Kidney (tissue), 14 donors: Measurements from ENCODE around the gene UPF3A. TPM values are rescaled to one million over a fixed set of nuclear protein-coding genes. Genes with fewer than 3 reads are reported as not detected.

Experiments
- DNase-seq, 5 donors: peaks; one replicate each; pipeline ENCODE4 v3.0.0-alpha.2; 2013 to 2020
- FAIRE-seq: peaks from 2 replicates; lab custom pipeline; 2012; peaks lifted over from hg19 to GRCh38; lab: Jason Lieb, UNC
- H3K27ac ChIP-seq, 2 donors: one replicate each; pipeline ENCODE4 v1.7.0; 2013; ENCODE audit warnings: low read depth in 2 of 2, low read length in 2 of 2, inconsistent platforms in 1 of 2
- H3K27me3 ChIP-seq: one replicate; pipeline ENCODE4 v1.7.1; 2013; ENCODE audit warnings: low read length, inconsistent platforms; ENCODE audit not compliant: control insufficient read depth, insufficient read depth
- H3K36me3 ChIP-seq, 3 donors: one replicate each; pipeline versions ENCODE4 v1.7.0 to v1.7.1; 2013; ENCODE audit warnings: low read length in 3 of 3, control low read depth in 1 of 3, inconsistent platforms in 1 of 3; ENCODE audit not compliant: insufficient read depth in 3 of 3, control insufficient read depth in 2 of 3
- H3K4me1 ChIP-seq, 3 donors: one replicate each; pipeline versions ENCODE4 v1.7.0 to v1.7.1; 2013; ENCODE audit warnings: low read length in 3 of 3, inconsistent platforms in 1 of 3, low read depth in 1 of 3; ENCODE audit not compliant: control insufficient read depth in 2 of 3, insufficient read depth in 2 of 3
- H3K4me3 ChIP-seq, 3 donors: one replicate each; pipeline versions ENCODE4 v1.7.0 to v1.8.1; 2013; ENCODE audit warnings: low read length in 3 of 3, control low read depth in 1 of 3, inconsistent platforms in 1 of 3
- H3K9ac ChIP-seq, 3 donors: one replicate each; pipeline versions ENCODE4 v1.7.0 to v1.7.1; 2013; ENCODE audit warnings: low read length in 3 of 3, control low read depth in 1 of 3, inconsistent platforms in 1 of 3
- H3K9me3 ChIP-seq, 3 donors: one replicate each; pipeline versions ENCODE4 v1.7.0 to v1.7.1; 2013; ENCODE audit warnings: low read length in 3 of 3, control low read depth in 1 of 3, inconsistent platforms in 1 of 3; ENCODE audit not compliant: control insufficient read depth in 2 of 3, insufficient read depth in 1 of 3
- intact Hi-C: fragments of 100-400 bp; cut with DNase I; formaldehyde crosslinking; loops from one replicate; pipeline ENCODE4 v1.11.1; 2022
- polyA plus RNA-seq: library from polyadenylated mRNA; stranded (reverse); fragments of 350-450 nt; fragmentation: Illumina TruSeq; extraction: RNeasy Lipid Tissue Mini Kit (QIAGEN cat#74804); gene quantifications from one replicate; pipeline ENCODE4 v1.2.3, GENCODE V29; 2014; ENCODE audit warnings: low read depth, low replicate concordance; ENCODE audit not compliant: insufficient read depth
- total RNA-seq: library from RNA; stranded (reverse); fragmentation: NEBNext Ultra II Directional; extraction: Animal tissue kit (Norgen Biotek cat#: 25700); gene quantifications from one replicate; pipeline ENCODE4 v1.2.1, GENCODE V29; 2021
- TF ChIP-seq, protein P1 (sequence below): IDR thresholded peaks from 3 replicates; pipeline ENCODE4 v1.5.1; 2012; ENCODE audit warnings: mild to moderate bottlenecking, moderate library complexity, borderline replicate concordance; ENCODE audit not compliant: insufficient read depth; ENCODE audit errors: extremely low read depth
- donor health status: control.
- donor health status: control.
- donor health status: control.
- donor health status: control.
- donor health status: control.
- donor health status: DM: yes; HTN: yes; CAD: no.
- donor health status: Normal renal cell carcinoma (clear cell type).

The UPF3A gene
- total and polyA plus RNA-seq, 2 donors from 2014 or later: 34.5 to 41.7 TPM

DNA sequence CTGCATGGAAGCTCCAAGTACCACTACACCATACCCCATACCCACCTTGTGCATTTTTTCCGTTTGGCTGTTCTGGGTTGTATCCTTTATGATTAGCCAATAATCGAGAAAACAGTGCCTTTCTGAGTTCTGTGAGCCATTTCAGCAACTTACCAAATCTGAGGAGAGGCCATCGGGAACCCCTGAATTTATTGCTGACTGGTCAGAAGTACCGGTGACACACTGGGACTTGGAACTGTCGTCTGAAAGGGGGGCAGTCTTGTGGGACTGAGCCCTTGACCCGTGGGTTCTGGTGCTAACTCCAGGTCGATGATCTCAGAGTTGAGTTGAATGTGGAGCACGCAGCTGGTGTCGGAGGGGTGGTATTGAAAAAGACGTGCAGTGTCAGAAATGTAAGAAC is 15.0 kb downstream of the UPF3A start:
- FAIRE-seq (no peak), DNase-seq (no peak)
- H3K4me1 ChIP-seq: no peaks in the 10 kb centered on the region
- no peak overlapping the region for H3K4me3 ChIP-seq
- intact Hi-C loops: no loop called here
- H3K27me3 ChIP-seq: no peaks in the 10 kb centered on the region
- H3K27ac ChIP-seq: no peak overlapping the region
- TF ChIP-seq, protein P1, sequence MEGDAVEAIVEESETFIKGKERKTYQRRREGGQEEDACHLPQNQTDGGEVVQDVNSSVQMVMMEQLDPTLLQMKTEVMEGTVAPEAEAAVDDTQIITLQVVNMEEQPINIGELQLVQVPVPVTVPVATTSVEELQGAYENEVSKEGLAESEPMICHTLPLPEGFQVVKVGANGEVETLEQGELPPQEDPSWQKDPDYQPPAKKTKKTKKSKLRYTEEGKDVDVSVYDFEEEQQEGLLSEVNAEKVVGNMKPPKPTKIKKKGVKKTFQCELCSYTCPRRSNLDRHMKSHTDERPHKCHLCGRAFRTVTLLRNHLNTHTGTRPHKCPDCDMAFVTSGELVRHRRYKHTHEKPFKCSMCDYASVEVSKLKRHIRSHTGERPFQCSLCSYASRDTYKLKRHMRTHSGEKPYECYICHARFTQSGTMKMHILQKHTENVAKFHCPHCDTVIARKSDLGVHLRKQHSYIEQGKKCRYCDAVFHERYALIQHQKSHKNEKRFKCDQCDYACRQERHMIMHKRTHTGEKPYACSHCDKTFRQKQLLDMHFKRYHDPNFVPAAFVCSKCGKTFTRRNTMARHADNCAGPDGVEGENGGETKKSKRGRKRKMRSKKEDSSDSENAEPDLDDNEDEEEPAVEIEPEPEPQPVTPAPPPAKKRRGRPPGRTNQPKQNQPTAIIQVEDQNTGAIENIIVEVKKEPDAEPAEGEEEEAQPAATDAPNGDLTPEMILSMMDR: no peak
- no peak overlapping the region for H3K9ac ChIP-seq
- peaks cover 9 to 32% (median 14%) of the 10 kb centered on the region in 3 donors for H3K36me3 ChIP-seq
- H3K9me3 ChIP-seq: no peaks in the 10 kb centered on the region

DNA sequence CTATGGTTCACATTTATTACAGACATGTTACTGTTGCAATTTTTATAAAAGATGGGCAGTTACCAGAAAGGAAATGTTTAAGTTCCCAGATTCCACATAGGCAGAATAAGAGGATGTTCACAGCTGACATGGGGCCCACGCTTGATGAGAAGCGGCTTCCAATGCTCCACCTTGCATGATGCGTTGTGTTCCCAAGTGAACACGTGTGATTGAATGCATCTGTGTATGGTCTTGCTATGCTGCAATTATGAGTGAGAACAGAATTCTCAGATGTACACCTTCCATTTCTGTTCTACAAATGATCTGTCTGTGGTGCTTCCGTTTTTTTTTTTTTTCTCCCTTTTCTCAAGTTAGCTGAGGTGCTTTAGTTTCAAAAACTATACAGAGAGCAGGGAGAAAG is 15.5 kb downstream of the UPF3A start:
- Histone ChIP-seq H3K36me3 (peaks cover 9 to 27% (median 15%) of the 10 kb centered on the region in 3 donors), H3K4me3 (no peak overlapping the region)
- no peak for FAIRE-seq

DNA sequence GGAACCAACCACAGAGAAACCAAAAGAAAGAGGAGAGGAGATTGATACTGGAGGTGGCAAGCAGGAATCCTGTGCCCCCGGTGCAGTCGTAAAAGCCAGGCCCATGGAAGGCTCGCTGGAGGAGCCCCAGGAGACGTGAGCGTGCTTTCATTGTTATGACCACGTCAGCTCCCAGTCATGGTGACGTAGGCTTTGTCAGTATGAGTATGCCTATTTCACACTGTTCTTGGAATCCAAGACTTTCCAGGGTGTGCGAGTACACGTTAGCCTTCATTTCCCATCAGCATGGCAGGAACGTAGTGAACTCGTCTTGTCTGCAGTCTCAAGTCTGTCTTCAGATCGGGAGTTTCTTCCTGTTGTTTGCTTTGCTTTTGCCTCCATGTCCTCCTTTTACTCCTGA is 17.5 kb downstream of the UPF3A start:
- H3K4me1 ChIP-seq: no peaks in the 10 kb centered on the region
- H3K4me3 ChIP-seq: no peak overlapping the region
- no peaks in the 10 kb centered on the region for H3K27me3 ChIP-seq
- H3K36me3 ChIP-seq: peaks cover 2 to 29% (median 19%) of the 10 kb centered on the region in 3 donors
- no peak overlapping the region for H3K27ac ChIP-seq
- H3K9ac ChIP-seq: no peak overlapping the region
- no peak for DNase-seq
- H3K9me3 ChIP-seq: no peaks in the 10 kb centered on the region
- intact Hi-C loops: no loop called here
- no peak for FAIRE-seq
- TF ChIP-seq, protein P1: no peak

More for the DNA sequence above, 15.5 kb downstream of the UPF3A start:
- no peaks in the 10 kb centered on the region for H3K4me1 ChIP-seq
- TF ChIP-seq, protein P1: no peak
- no peaks in the 10 kb centered on the region for H3K9me3 ChIP-seq
- no peaks in the 10 kb centered on the region for H3K27me3 ChIP-seq
- no peak overlapping the region for H3K9ac ChIP-seq
- no peak for DNase-seq
- H3K27ac ChIP-seq: no peak overlapping the region
- intact Hi-C loops: no loop called here

DNA sequence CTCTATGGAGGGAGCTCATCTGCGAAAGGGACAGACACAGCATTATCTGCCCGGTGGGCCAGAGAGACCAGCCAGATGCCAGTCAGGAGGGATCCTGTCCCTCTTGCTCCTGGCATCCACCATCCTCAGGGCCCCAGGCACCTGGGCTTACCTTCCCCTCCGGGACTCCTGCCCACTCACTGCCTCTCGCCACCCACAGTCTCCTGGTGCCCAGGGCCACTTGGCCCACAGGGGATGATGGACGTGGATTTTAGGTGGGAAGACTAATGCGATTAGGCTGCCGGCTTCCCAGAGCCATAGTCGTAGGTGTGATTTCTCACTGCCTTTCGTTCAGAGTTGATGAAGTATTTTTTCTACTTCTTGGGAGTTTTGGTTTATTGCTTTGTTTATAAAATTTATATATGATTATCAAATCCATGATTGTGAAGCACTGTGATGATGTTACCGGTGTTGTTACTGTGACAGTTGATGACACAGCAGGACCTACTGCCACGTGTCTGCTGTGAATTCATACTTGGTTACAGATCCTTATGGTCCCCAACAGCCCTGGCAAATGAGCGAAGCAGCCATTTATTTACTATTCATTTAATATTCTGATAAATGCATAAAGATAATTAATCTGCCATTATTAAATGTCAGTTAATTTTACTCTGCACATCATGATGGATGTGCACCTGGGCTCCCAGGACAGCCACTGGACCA is 18.4 kb downstream of the UPF3A start:
- FAIRE-seq (no peak), DNase-seq (no peak)
- Histone ChIP-seq H3K36me3 (peaks cover 4 to 38% (median 25%) of the 10 kb centered on the region in 3 donors), H3K27me3 (no peaks in the 10 kb centered on the region), H3K4me1 (no peaks in the 10 kb centered on the region), H3K9me3 (no peaks in the 10 kb centered on the region), H3K4me3 (no peak overlapping the region), H3K9ac (no peak overlapping the region), H3K27ac (no peak overlapping the region)
- TF ChIP-seq, protein P1: no peak
- intact Hi-C loops: no loop called here
